ENCODE results near the gene PGM1. TPM values are rescaled to one million over a fixed set of nuclear protein-coding genes. Genes with fewer than 3 reads are reported as not detected.

Gene PGM1
- total RNA-seq, 4 donors from 2014 or later: 36.7 to 57.0 (median 50.8) TPM

DNA sequence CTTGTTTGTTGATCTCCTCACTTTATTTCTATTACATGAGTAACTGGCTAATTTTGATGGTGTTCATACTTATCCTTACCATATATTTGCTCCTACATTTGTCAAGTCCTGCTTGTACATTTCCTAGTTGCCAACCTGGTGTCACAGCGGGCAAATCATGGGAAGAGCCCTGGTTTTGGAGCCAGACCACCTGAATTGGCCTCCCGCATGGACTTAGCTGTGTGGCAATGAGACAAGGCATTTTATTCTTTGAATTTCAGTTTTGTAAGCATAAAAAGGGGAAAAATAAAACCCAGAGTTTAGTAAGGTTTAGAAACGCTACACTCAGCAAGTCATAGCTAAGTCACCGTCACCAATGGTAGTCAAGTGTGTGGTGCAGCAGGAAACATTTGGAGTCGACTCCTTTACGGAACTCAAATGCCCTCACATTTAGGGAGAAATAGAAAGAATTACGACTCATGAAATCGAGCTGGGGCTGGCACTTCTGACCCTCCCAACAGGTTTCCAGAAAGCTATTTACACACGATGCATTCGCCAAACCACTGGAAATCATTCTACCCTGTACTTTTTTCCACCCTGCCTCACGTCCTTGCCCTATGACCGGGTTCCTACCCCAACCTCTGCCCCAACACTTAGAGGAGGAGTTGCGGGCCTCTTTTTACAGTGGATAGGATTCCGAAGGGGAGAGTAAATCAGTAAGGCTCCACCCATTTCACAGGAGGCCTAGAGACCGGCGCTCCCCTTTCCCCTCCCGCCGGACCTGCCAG, 492 bp upstream of the PGM1 start:
- TF ChIP-seq POLR2A (IDR thresholded peaks at IDR 0.05) (no peak), CTCF (IDR thresholded peaks at IDR 0.05) (no peak), EP300 (IDR thresholded peaks at IDR 0.05) (no peak)
- peaks cover 0 to 18% (median 0%) of the 10 kb centered on the region in 4 donors for H3K4me1 ChIP-seq
- WGBS, 2 donors: 30 to 31% methylated on average over 16 to 18 of the region's 18 CpGs
- peak overlapping the region; percentile 41 to 81 (median 78) for H3K4me3 ChIP-seq
- peak overlapping the region; percentile 23 to 90 (median 86) for H3K27ac ChIP-seq
- no peaks in the 10 kb centered on the region for H3K9me3 ChIP-seq
- H3K27me3 ChIP-seq: no peaks in the 10 kb centered on the region
- H3K36me3 ChIP-seq: no peaks in the 10 kb centered on the region
- DNase-seq (ENCODE audit: low spot score in 2 of 2): no peak

- Histone ChIP-seq H3K27ac (peak overlapping the region; percentile 23 to 90 (median 86)), H3K4me3 (peak overlapping the region; percentile 41 to 81 (median 78)), H3K9me3 (no peaks in the 10 kb centered on the region), H3K36me3 (no peaks in the 10 kb centered on the region), H3K27me3 (no peaks in the 10 kb centered on the region), H3K4me1 (peaks cover 0 to 18% (median 0%) of the 10 kb centered on the region in 4 donors)
- peak in 1 of 2 donors; percentile 17 for DNase-seq (ENCODE audit: low spot score in 2 of 2)
- WGBS, 2 donors: 8 to 10% methylated on average over 45 to 50 of the region's 55 CpGs
- no peak for TF ChIP-seq POLR2A (IDR thresholded peaks at IDR 0.05)
- TF ChIP-seq CTCF (IDR thresholded peaks at IDR 0.05): no peak
- no peak for TF ChIP-seq EP300 (IDR thresholded peaks at IDR 0.05)
Measured at GRCh38 chr1:63593886-63594605, 835 bp downstream of the PGM1 start.

- Histone ChIP-seq H3K27ac (no peak overlapping the region), H3K4me1 (peaks cover 0 to 18% (median 0%) of the 10 kb centered on the region in 4 donors), H3K27me3 (no peaks in the 10 kb centered on the region), H3K4me3 (no peak overlapping the region), H3K36me3 (no peaks in the 10 kb centered on the region), H3K9me3 (no peaks in the 10 kb centered on the region)
- TF ChIP-seq POLR2A (IDR thresholded peaks at IDR 0.05) (no peak), CTCF (IDR thresholded peaks at IDR 0.05) (no peak), EP300 (IDR thresholded peaks at IDR 0.05) (no peak)
- no peak for DNase-seq (ENCODE audit: low spot score in 2 of 2)
- WGBS, 2 donors: 96% methylated on average over 1 of the region's 1 CpG
Measured at GRCh38 chr1:63595435-63595834, 2.2 kb downstream of the PGM1 start.

GRCh38 chr1:63599799-63600198, 6.6 kb downstream of the PGM1 start:
- no peak for DNase-seq (ENCODE audit: low spot score in 2 of 2)
- WGBS, 2 donors: 93 to 96% methylated on average over 5 of the region's 5 CpGs
- no peak overlapping the region for H3K4me3 ChIP-seq
- H3K4me1 ChIP-seq: no peaks in the 10 kb centered on the region
- no peaks in the 10 kb centered on the region for H3K27me3 ChIP-seq
- TF ChIP-seq EP300 (IDR thresholded peaks at IDR 0.05) (no peak), POLR2A (IDR thresholded peaks at IDR 0.05) (no peak)
- H3K27ac ChIP-seq: no peak overlapping the region
- no peaks in the 10 kb centered on the region for H3K9me3 ChIP-seq
- H3K36me3 ChIP-seq: no peaks in the 10 kb centered on the region

- Histone ChIP-seq H3K36me3 (no peaks in the 10 kb centered on the region), H3K27ac (no peak overlapping the region), H3K27me3 (no peaks in the 10 kb centered on the region), H3K9me3 (no peaks in the 10 kb centered on the region), H3K4me1 (no peaks in the 10 kb centered on the region), H3K4me3 (no peak overlapping the region)
- 74 to 76% methylated on average over 5 of the region's 5 CpGs for WGBS, 2 donors
- DNase-seq (ENCODE audit: low spot score in 2 of 2): no peak
- no peak for TF ChIP-seq CTCF (IDR thresholded peaks at IDR 0.05)
Measured at GRCh38 chr1:63600248-63600647, 7.0 kb downstream of the PGM1 start.
